HG03469 (cell line): ENCODE results near the gene BUD31.

Source experiments
- ATAC-seq: cut with Tn5 transposase; IDR thresholded peaks from one replicate; pipeline ENCODE4 v1.9.1; 2021; ENCODE audit warnings: mild to moderate bottlenecking, moderate library complexity, moderate number of reproducible peaks; ENCODE audit not compliant: unreplicated experiment

BUD31 gene

DNA sequence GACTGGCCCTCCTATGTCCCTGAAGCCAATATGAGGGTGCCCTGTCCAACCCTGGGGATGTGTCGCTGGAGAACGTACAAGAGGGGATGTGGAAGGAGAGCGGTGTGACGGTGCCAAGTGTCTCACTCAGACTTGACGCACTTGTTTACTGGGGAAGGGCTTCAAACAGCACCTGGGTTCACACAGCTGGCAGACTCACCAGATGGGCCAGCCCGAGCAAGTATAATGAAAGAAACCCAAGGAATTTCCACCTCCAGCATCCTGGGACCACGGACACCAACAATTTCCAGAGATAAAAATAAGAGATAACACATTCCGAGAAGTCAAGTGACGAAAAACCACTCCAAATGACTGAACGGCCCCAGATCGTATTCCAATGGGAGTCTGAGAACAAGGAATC, 51.9 kb downstream of the BUD31 start:
- no peak for ATAC-seq

DNA sequence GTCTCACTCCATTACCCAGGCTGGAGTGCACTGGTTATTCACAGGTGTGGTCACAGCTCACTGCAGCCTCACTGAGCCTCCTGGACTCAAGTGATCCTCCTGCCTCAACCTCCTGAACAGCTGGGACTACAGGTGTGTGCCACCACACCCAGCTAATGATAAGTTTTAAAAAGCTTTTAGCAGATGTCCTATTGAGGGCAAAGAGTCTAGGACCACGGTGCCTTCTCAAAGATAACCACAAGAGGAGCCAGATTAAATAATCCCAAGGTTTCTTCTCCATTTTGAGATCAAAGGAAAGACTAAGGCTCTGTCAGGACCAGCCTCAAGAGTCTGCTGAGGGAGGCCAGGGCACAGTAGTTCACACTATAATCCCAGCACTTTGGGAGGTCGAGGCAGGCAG, 52.5 kb downstream of the BUD31 start:
- ATAC-seq = no peak

DNA sequence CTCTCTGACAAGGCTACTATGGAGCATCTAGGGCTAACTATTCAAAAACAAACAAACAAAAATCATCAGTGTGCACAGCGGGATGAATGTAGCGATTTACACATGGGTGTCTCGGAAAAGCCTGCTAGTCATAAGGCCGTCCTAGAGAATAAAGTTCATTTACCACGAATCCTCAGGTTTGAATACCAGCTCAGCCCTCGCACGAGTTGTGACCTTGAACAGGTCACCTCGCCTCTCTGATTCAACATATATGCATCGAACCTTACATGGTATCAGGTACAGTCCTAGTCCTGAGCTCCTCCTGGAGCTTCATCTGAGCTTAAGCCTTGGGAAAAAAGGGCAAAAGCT, 56.6 kb downstream of the BUD31 start:
- no peak for ATAC-seq

DNA sequence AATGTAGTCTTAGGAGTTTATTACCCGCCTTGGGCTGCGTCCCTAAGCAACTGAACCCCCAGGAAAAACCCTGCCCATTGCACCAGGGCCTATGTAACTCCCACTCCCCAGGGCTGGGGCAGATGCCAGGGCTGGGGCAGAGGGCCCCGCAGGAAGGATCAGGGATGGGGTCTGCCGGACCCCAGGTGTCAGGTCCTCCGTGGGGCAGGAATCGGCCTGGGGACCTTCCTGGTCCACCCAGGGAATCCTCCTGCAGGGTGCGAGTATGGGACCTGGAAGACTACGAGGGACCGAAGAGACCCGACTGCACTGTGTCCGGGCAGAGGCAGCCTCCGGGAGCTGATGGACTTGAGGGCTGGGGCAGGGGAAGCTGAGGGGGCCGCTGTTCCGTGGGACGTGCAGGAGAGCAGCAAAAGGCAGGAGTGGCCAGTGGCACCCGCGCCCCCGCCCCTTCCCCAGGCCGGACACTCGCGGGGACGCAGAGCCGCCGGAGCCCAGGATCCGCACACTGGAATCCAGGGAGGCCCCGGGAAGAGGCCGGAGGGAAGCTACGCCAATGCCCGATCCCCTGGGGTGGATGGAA, 59.7 kb downstream of the BUD31 start:
- no peak for ATAC-seq
